GM19467 (cell line): ENCODE measurements around the gene LENG8.
"Not testable (repeated sequence)": the region's sequence is repeated elsewhere in the genome, so short reads cannot be mapped to it uniquely, and the experiment has no call there.

Experiments
- ATAC-seq: cut with Tn5 transposase; IDR thresholded peaks from one replicate; pipeline ENCODE4 v1.9.1; 2021; ENCODE audit warnings: mild to moderate bottlenecking, moderate library complexity; ENCODE audit not compliant: unreplicated experiment

The LENG8 gene

DNA sequence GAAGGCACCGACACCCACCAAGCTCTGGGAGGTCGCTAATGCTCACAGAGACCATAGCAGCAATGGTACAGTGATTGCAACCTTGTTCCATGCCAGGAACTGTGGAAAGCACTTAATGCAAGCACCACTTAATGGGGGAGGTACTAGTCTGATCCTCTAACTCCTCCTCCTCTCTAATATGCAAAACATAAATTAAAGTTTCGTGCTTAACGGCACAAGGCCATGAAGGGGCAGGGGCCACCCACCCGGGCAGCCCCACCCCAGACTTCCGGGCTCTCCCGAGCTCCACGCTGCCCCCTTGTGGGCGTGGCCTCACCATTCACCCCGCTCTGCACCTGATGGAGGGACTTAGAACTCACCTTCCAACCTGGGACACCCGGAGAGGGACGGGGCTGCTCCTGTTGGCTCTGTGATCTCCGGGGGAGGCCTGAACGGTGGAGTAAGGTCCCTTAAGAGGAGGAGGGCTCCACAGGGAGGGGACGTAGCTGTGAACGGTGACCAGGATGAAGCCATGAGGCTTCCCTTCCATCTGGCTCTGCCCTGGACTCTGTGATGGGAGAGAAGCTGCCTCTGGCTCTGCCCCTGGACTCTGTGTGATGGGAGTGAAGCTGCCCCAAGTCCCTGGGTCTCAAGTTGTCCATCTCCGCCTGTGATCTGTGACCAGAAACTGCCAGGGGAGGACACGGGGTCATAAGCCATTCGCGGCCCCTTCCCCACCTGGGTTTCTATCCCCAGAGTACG, 60.4 kb downstream of the LENG8 start:
- not testable (repeated sequence) for ATAC-seq
